Suprapubic skin (tissue), 4 donors: ENCODE data around the gene TSLP.

Source experiments
- CTCF ChIP-seq, 2 donors: fragments of 200-600 bp in 1 of 2; fragments of 450-650 bp in 1 of 2; sonication (generic) in 1 of 2; IDR thresholded peaks; one replicate each; pipeline ENCODE4 v1.5.1; 2016 to 2019; ENCODE audit warnings: antibody characterized with exemption in 2 of 2, mild to moderate bottlenecking in 1 of 2, moderate library complexity in 1 of 2
- POLR2A ChIP-seq, 2 donors: fragments of 450-650 bp; IDR thresholded peaks; one replicate each; pipeline ENCODE4 v1.6.1; 2017; ENCODE audit warnings: antibody characterized with exemption in 2 of 2, mild to moderate bottlenecking in 2 of 2, moderate library complexity in 2 of 2
- POLR2AphosphoS5 ChIP-seq, 3 donors: sonication (generic); formaldehyde crosslinking; IDR thresholded peaks; one replicate each; pipeline ENCODE4 v1.6.1; 2017; ENCODE audit warnings: antibody characterized with exemption in 3 of 3

- no peak for TF ChIP-seq CTCF (IDR thresholded peaks at IDR 0.05)
- TF ChIP-seq POLR2A (IDR thresholded peaks at IDR 0.05), result no peak
- TF ChIP-seq POLR2AphosphoS5 (IDR thresholded peaks at IDR 0.05), result no peak
These were observed 1.6 kb downstream of the TSLP start for GRCh38 chr5:111072949-111073682.
